GM15510 (cell line): Measurements from ENCODE around the gene AIFM3.

Source experiments
- POLR2A ChIP-seq: IDR thresholded peaks from 3 replicates; pipeline ENCODE4 v1.6.1; 2011; ENCODE audit warnings: borderline replicate concordance; ENCODE audit not compliant: insufficient read length; ENCODE audit errors: extremely low read depth

Gene AIFM3

GRCh38 chr22:20989323-20990138 is 22.5 kb downstream of the AIFM3 start:
- TF ChIP-seq POLR2A = no peak

- TF ChIP-seq POLR2A = no peak
These were observed 23.4 kb downstream of the AIFM3 start for GRCh38 chr22:20990184-20991180.

GRCh38 chr22:20991252-20992055 is 24.4 kb downstream of the AIFM3 start:
- no peak for TF ChIP-seq POLR2A

- no peak for TF ChIP-seq POLR2A
These were observed 25.0 kb downstream of the AIFM3 start for GRCh38 chr22:20992056-20992442.

- TF ChIP-seq POLR2A = no peak
These were observed 25.6 kb downstream of the AIFM3 start for GRCh38 chr22:20992456-20993303.

- TF ChIP-seq POLR2A = no peak
These were observed 26.5 kb downstream of the AIFM3 start for GRCh38 chr22:20993304-20994127.

- no peak for TF ChIP-seq POLR2A
These were observed 27.3 kb downstream of the AIFM3 start for GRCh38 chr22:20994128-20994901.

GRCh38 chr22:20994902-20995241 is 27.8 kb downstream of the AIFM3 start:
- TF ChIP-seq POLR2A = no peak

GRCh38 chr22:20995329-20996030 is 28.4 kb downstream of the AIFM3 start:
- TF ChIP-seq POLR2A = no peak

GRCh38 chr22:20996031-20996410 is 29.0 kb downstream of the AIFM3 start:
- no peak for TF ChIP-seq POLR2A

GRCh38 chr22:20996598-20997535 is 29.8 kb downstream of the AIFM3 start:
- no peak for TF ChIP-seq POLR2A

GRCh38 chr22:20997536-20998257 is 30.6 kb downstream of the AIFM3 start:
- peak; percentile 25 for TF ChIP-seq POLR2A
